ENCODE measurements around the gene ZNF322. TPM values are rescaled to one million over a fixed set of nuclear protein-coding genes. Genes with fewer than 3 reads are reported as not detected.

ZNF322 gene
- total RNA-seq, 1 experiment from 2014 or later, result 39.1 TPM

DNA sequence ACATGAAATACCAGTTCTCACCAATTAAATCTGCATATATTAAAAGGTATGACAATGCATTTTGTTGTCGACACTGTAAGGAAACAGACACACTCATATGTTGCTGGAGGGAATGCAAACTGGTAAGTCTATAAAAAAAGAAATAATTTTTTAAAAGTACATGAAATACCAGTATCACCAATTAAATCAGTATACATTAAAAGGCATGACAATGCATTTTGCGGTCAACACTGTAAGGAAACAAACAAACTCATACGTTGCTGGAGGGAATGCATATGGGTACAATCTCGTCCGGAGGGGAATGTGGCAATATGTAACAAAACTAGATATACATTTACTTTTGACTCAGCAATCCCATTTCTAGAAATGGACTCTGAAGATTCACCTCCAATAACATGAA lies 6.5 kb downstream of the ZNF322 start:
- no peak overlapping the region for H2BK120ac ChIP-seq (ENCODE audit: low read depth, low read length, poor library complexity, severe bottlenecking)
- H2BK5ac ChIP-seq (ENCODE audit: insufficient read length, low read length), result no peak overlapping the region
- H2BK12ac ChIP-seq (ENCODE audit: insufficient read length, low read depth, low read length), result no peak overlapping the region
- H3K27ac ChIP-seq (ENCODE audit: insufficient read length, low read depth, low read length), result no peak overlapping the region
- H3K9ac ChIP-seq (ENCODE audit: extremely low read depth, insufficient read length, low read length), result no peak overlapping the region
- no peak overlapping the region for H4K5ac ChIP-seq (ENCODE audit: insufficient read length, low read depth, low read length)
- peaks cover 2% of the 10 kb centered on the region; the same call in 1 of the 2 replicates for H3K79me2 ChIP-seq (ENCODE audit: insufficient read depth, low read length)
- H4K20me1 ChIP-seq (ENCODE audit: control insufficient read depth, insufficient read depth, insufficient read length), result no peaks in the 10 kb centered on the region
- no peak overlapping the region for H2AK5ac ChIP-seq (ENCODE audit: insufficient read length, low read length)
- H3K23me2 ChIP-seq (ENCODE audit: insufficient read length, low read depth, low read length, poor library complexity, severe bottlenecking), result no peaks in the 10 kb centered on the region
- DNase-seq, result no peak
- H3T11ph ChIP-seq (ENCODE audit: low read length), result no peak overlapping the region
- Mint-ChIP-seq H3K27ac (no peak overlapping the region), H3K4me1 (no peaks in the 10 kb centered on the region), H3K4me3 (no peak overlapping the region), H3K27me3 (ENCODE audit: low read depth) (no peaks in the 10 kb centered on the region), H3K9me3 (peaks cover 0 to 14% of the 10 kb centered on the region in 2 experiments; a peak in 3 of 5 replicates), H3K36me3 (ENCODE audit: insufficient read depth in 1 of 3, low read depth in 3 of 3) (peaks cover 48 to 69% (median 63%) of the 10 kb centered on the region in 3 experiments)
- H3K4me2 ChIP-seq (ENCODE audit: insufficient read depth, insufficient read length, low read length), result no peak overlapping the region
- H3K23ac ChIP-seq (ENCODE audit: insufficient read length, low read depth, low read length), result no peak overlapping the region
- H4K8ac ChIP-seq (replicated peaks; ENCODE audit: insufficient read length, low read depth, low read length), result no peak overlapping the region
- no CpG with 5 or more reads among the region's 5 CpGs for WGBS (ENCODE audit: extremely low coverage, insufficient read length, low lambda C conversion rate)
- TF ChIP-seq, protein P1, sequence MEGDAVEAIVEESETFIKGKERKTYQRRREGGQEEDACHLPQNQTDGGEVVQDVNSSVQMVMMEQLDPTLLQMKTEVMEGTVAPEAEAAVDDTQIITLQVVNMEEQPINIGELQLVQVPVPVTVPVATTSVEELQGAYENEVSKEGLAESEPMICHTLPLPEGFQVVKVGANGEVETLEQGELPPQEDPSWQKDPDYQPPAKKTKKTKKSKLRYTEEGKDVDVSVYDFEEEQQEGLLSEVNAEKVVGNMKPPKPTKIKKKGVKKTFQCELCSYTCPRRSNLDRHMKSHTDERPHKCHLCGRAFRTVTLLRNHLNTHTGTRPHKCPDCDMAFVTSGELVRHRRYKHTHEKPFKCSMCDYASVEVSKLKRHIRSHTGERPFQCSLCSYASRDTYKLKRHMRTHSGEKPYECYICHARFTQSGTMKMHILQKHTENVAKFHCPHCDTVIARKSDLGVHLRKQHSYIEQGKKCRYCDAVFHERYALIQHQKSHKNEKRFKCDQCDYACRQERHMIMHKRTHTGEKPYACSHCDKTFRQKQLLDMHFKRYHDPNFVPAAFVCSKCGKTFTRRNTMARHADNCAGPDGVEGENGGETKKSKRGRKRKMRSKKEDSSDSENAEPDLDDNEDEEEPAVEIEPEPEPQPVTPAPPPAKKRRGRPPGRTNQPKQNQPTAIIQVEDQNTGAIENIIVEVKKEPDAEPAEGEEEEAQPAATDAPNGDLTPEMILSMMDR (conservative IDR thresholded peaks at IDR 0.05), result no peak
- no peak overlapping the region for H3K18ac ChIP-seq (ENCODE audit: insufficient read length, low read depth, low read length)
- no peaks in the 10 kb centered on the region for H3K27me3 ChIP-seq (ENCODE audit: insufficient read depth, low read length)
- H2BK15ac ChIP-seq (ENCODE audit: low read depth, low read length), result no peak overlapping the region
- no peak overlapping the region for H2AFZ ChIP-seq (ENCODE audit: low read length)
- no peak overlapping the region for H3K56ac ChIP-seq (ENCODE audit: insufficient read length, low read depth, low read length)
- no peak overlapping the region for H3K4ac ChIP-seq (ENCODE audit: low read depth, low read length)
- no peaks in the 10 kb centered on the region for H3K9me3 ChIP-seq (ENCODE audit: control insufficient read depth, low read depth, low read length)
- H3K79me1 ChIP-seq (ENCODE audit: insufficient read depth, low read depth, low read length, poor library complexity, severe bottlenecking), result peaks cover under 1% of the 10 kb centered on the region
- H2BK20ac ChIP-seq (ENCODE audit: low read depth, low read length, poor library complexity, severe bottlenecking), result no peak overlapping the region
- H3K14ac ChIP-seq (ENCODE audit: insufficient read depth, low read length), result no peak overlapping the region
- no peak overlapping the region for H4K91ac ChIP-seq (ENCODE audit: insufficient read length, low read depth, low read length)
- H3K4me1 ChIP-seq (ENCODE audit: insufficient read depth, low read length), result no peaks in the 10 kb centered on the region
